ENCODE results near the gene OR10W1.

DNA sequence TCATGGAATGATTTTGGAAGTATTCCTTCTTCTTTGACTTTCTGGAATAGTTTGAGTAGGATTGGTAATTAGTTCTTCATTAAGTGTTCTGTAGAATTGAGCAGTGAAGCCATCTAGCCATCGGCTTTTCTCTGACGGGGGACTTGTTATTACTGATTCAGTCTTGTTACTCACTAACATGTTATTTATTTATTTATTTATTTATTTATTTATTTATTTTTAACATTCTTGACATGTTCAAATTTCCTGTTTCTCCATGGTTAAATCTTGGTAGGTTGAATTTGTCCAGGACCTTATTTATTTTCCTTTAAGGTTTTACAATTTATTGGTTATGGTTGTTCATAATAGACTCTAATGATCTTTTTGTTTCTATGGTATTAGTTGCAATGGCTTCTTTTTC, 24.1 kb downstream of the OR10W1 start:
- TF ChIP-seq, protein P1, sequence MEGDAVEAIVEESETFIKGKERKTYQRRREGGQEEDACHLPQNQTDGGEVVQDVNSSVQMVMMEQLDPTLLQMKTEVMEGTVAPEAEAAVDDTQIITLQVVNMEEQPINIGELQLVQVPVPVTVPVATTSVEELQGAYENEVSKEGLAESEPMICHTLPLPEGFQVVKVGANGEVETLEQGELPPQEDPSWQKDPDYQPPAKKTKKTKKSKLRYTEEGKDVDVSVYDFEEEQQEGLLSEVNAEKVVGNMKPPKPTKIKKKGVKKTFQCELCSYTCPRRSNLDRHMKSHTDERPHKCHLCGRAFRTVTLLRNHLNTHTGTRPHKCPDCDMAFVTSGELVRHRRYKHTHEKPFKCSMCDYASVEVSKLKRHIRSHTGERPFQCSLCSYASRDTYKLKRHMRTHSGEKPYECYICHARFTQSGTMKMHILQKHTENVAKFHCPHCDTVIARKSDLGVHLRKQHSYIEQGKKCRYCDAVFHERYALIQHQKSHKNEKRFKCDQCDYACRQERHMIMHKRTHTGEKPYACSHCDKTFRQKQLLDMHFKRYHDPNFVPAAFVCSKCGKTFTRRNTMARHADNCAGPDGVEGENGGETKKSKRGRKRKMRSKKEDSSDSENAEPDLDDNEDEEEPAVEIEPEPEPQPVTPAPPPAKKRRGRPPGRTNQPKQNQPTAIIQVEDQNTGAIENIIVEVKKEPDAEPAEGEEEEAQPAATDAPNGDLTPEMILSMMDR (conservative IDR thresholded peaks at IDR 0.05 in 1 of 2, IDR thresholded peaks at IDR 0.05 in 1 of 2; ENCODE audit: low read depth in 1 of 2, low read length in 2 of 2) = no peak
- no peak for TF ChIP-seq EZH2 (IDR thresholded peaks at IDR 0.05; ENCODE audit: low read length, missing control alignments)
